HTR-8/SVneo (cell line): ENCODE data around the gene WDR43.

Experiments
- DNase-seq: peaks from one replicate; pipeline ENCODE4 v3.0.0; 2011; ENCODE audit warnings: low spot score, mixed read lengths; ENCODE audit not compliant: insufficient read length
- FAIRE-seq: peaks from 2 replicates; lab custom pipeline; 2011; peaks lifted over from hg19 to GRCh38; lab: Jason Lieb, UNC

WDR43 gene

GRCh38 chr2:28894470-28895188 is at the start of gene WDR43:
TSS of gene WDR43 (plus strand) at chr2:28894667. CDS start at chr2:28894699, 32 bp downstream.
- DNase-seq: peak; percentile 98
- FAIRE-seq: peak; percentile 95

- FAIRE-seq: no peak
- DNase-seq: no peak
Measured at GRCh38 chr2:28855193-28855592, 39.3 kb upstream of the WDR43 start.

GRCh38 chr2:28855977-28856376 is 38.5 kb upstream of the WDR43 start:
- no peak for DNase-seq
- no peak for FAIRE-seq

- DNase-seq (no peak), FAIRE-seq (no peak)
Measured at GRCh38 chr2:28868611-28869010, 25.9 kb upstream of the WDR43 start.

GRCh38 chr2:28869494-28870145 is 24.8 kb upstream of the WDR43 start:
- FAIRE-seq: no peak
- DNase-seq: peak; percentile 27

GRCh38 chr2:28870146-28870891 is 24.1 kb upstream of the WDR43 start, which contains the start of gene TRMT61B:
TSS of gene TRMT61B (minus strand) at chr2:28870309. CDS start at chr2:28870277, 32 bp downstream.
- DNase-seq (peak; percentile 100), FAIRE-seq (peak; percentile 97)

GRCh38 chr2:28871620-28872019 is 22.8 kb upstream of the WDR43 start:
- no peak for FAIRE-seq

GRCh38 chr2:28880193-28880592 is 14.3 kb upstream of the WDR43 start:
- FAIRE-seq: no peak
- DNase-seq: no peak

More at GRCh38 chr2:28871620-28872019, 22.8 kb upstream of the WDR43 start:
- DNase-seq: no peak

- no peak for DNase-seq
- FAIRE-seq: no peak
Measured at GRCh38 chr2:28893488-28893887, 979 bp upstream of the WDR43 start.

GRCh38 chr2:28895189-28895893 is 874 bp downstream of the WDR43 start:
- FAIRE-seq (peak; percentile 65), DNase-seq (no peak)

- peak; percentile 48 for DNase-seq
- FAIRE-seq: no peak
Measured at GRCh38 chr2:28896906-28897305, 2.4 kb downstream of the WDR43 start.

GRCh38 chr2:28898048-28898447 is 3.6 kb downstream of the WDR43 start:
- FAIRE-seq (no peak), DNase-seq (no peak)

- DNase-seq: no peak
- no peak for FAIRE-seq
Measured at GRCh38 chr2:28901202-28901601, 6.7 kb downstream of the WDR43 start.

- DNase-seq: no peak
- FAIRE-seq: no peak
Measured at GRCh38 chr2:28901841-28902240, 7.4 kb downstream of the WDR43 start.

GRCh38 chr2:28902584-28902983 is 8.1 kb downstream of the WDR43 start:
- no peak for DNase-seq

GRCh38 chr2:28904295-28904694 is 9.8 kb downstream of the WDR43 start:
- DNase-seq (no peak), FAIRE-seq (no peak)

More at GRCh38 chr2:28902584-28902983, 8.1 kb downstream of the WDR43 start:
- no peak for FAIRE-seq

- FAIRE-seq (no peak), DNase-seq (no peak)
Measured at GRCh38 chr2:28904802-28905457, 10.5 kb downstream of the WDR43 start.

- no peak for FAIRE-seq
- DNase-seq: no peak
Measured at GRCh38 chr2:28905533-28905932, 11.1 kb downstream of the WDR43 start.

GRCh38 chr2:28906376-28906775 is 11.9 kb downstream of the WDR43 start:
- no peak for DNase-seq
- no peak for FAIRE-seq

GRCh38 chr2:28906821-28907220 is 12.4 kb downstream of the WDR43 start:
- DNase-seq (no peak), FAIRE-seq (no peak)
